ENCODE measurements around the gene OSBPL2.

The OSBPL2 gene

GRCh38 chr20:62262064-62262463 is 23.7 kb downstream of the OSBPL2 start:
- Mint-ChIP-seq H3K4me3 (no peak overlapping the region), H3K9me3 (no peaks in the 10 kb centered on the region), H3K36me3 (peaks cover 30% of the 10 kb centered on the region), H3K4me1 (peaks cover 7% of the 10 kb centered on the region), H3K27me3 (no peaks in the 10 kb centered on the region), H3K27ac (no peak overlapping the region)
- ATAC-seq (ENCODE audit: low read depth) (no peak), DNase-seq (ENCODE audit: low spot score in 2 of 2) (no peak)

- ATAC-seq (ENCODE audit: low read depth) (no peak), DNase-seq (ENCODE audit: low spot score in 2 of 2) (no peak)
- no peaks in the 10 kb centered on the region for H3K27me3 Mint-ChIP-seq
- no peaks in the 10 kb centered on the region for H3K9me3 Mint-ChIP-seq
- no peak overlapping the region for H3K4me3 Mint-ChIP-seq
- peaks cover 4% of the 10 kb centered on the region for H3K4me1 Mint-ChIP-seq
- H3K36me3 Mint-ChIP-seq, result peaks cover 28% of the 10 kb centered on the region
- H3K27ac Mint-ChIP-seq, result no peak overlapping the region
Observed at GRCh38 chr20:62263396-62263795, 25.1 kb downstream of the OSBPL2 start.

- H3K27ac Mint-ChIP-seq, result no peak overlapping the region
Observed at GRCh38 chr20:62265365-62265764, 27.0 kb downstream of the OSBPL2 start.

GRCh38 chr20:62266340-62266739 is 28.0 kb downstream of the OSBPL2 start:
- Mint-ChIP-seq H3K4me3 (no peak overlapping the region), H3K27ac (no peak overlapping the region), H3K27me3 (no peaks in the 10 kb centered on the region), H3K36me3 (peaks cover 31% of the 10 kb centered on the region), H3K4me1 (peaks cover 2% of the 10 kb centered on the region), H3K9me3 (no peaks in the 10 kb centered on the region)
- ATAC-seq (ENCODE audit: low read depth), result no peak
- no peak for DNase-seq (ENCODE audit: low spot score in 2 of 2)

More at GRCh38 chr20:62265365-62265764, 27.0 kb downstream of the OSBPL2 start:
- peaks cover 31% of the 10 kb centered on the region for H3K36me3 Mint-ChIP-seq
- peaks cover 2% of the 10 kb centered on the region for H3K4me1 Mint-ChIP-seq
- H3K27me3 Mint-ChIP-seq, result no peaks in the 10 kb centered on the region
- ATAC-seq (ENCODE audit: low read depth) (no peak), DNase-seq (ENCODE audit: low spot score in 2 of 2) (no peak)
- H3K4me3 Mint-ChIP-seq, result no peak overlapping the region
- no peaks in the 10 kb centered on the region for H3K9me3 Mint-ChIP-seq

GRCh38 chr20:62266851-62267250 is 28.5 kb downstream of the OSBPL2 start:
- H3K9me3 Mint-ChIP-seq, result no peaks in the 10 kb centered on the region
- H3K36me3 Mint-ChIP-seq, result peaks cover 30% of the 10 kb centered on the region
- ATAC-seq (ENCODE audit: low read depth) (no peak), DNase-seq (ENCODE audit: low spot score in 2 of 2) (no peak)
- H3K27ac Mint-ChIP-seq, result no peak overlapping the region
- no peaks in the 10 kb centered on the region for H3K27me3 Mint-ChIP-seq
- H3K4me1 Mint-ChIP-seq, result no peaks in the 10 kb centered on the region
- H3K4me3 Mint-ChIP-seq, result no peak overlapping the region

- Mint-ChIP-seq H3K9me3 (no peaks in the 10 kb centered on the region), H3K36me3 (peaks cover 30% of the 10 kb centered on the region), H3K4me3 (no peak overlapping the region), H3K27ac (no peak overlapping the region), H3K27me3 (no peaks in the 10 kb centered on the region), H3K4me1 (no peaks in the 10 kb centered on the region)
- ATAC-seq (ENCODE audit: low read depth) (no peak), DNase-seq (ENCODE audit: low spot score in 2 of 2) (no peak)
Observed at GRCh38 chr20:62267543-62267942, 29.2 kb downstream of the OSBPL2 start.

- Mint-ChIP-seq H3K27me3 (no peaks in the 10 kb centered on the region), H3K4me3 (no peak overlapping the region), H3K27ac (no peak overlapping the region), H3K36me3 (peaks cover 31% of the 10 kb centered on the region), H3K9me3 (no peaks in the 10 kb centered on the region), H3K4me1 (peaks cover 2% of the 10 kb centered on the region)
- DNase-seq (ENCODE audit: low spot score in 2 of 2) (no peak), ATAC-seq (ENCODE audit: low read depth) (no peak)
Observed at GRCh38 chr20:62268228-62268900, 30.0 kb downstream of the OSBPL2 start.

- no peak overlapping the region for H3K4me3 Mint-ChIP-seq
- H3K9me3 Mint-ChIP-seq, result no peaks in the 10 kb centered on the region
- H3K27ac Mint-ChIP-seq, result no peak overlapping the region
- H3K27me3 Mint-ChIP-seq, result no peaks in the 10 kb centered on the region
- ATAC-seq (ENCODE audit: low read depth) (no peak), DNase-seq (ENCODE audit: low spot score in 2 of 2) (no peak)
- peaks cover 9% of the 10 kb centered on the region for H3K4me1 Mint-ChIP-seq
- peaks cover 35% of the 10 kb centered on the region for H3K36me3 Mint-ChIP-seq
Observed at GRCh38 chr20:62269378-62269777, 31.1 kb downstream of the OSBPL2 start.

- no peak overlapping the region for H3K4me3 Mint-ChIP-seq
- ATAC-seq (ENCODE audit: low read depth), result no peak
- no peaks in the 10 kb centered on the region for H3K9me3 Mint-ChIP-seq
- H3K27ac Mint-ChIP-seq, result no peak overlapping the region
- no peaks in the 10 kb centered on the region for H3K27me3 Mint-ChIP-seq
- DNase-seq (ENCODE audit: low spot score in 2 of 2), result no peak
- peaks cover 32% of the 10 kb centered on the region for H3K36me3 Mint-ChIP-seq
- peaks cover 14% of the 10 kb centered on the region for H3K4me1 Mint-ChIP-seq
Observed at GRCh38 chr20:62269871-62270270, 31.6 kb downstream of the OSBPL2 start.

- Mint-ChIP-seq H3K4me3 (no peak overlapping the region), H3K4me1 (peaks cover 19% of the 10 kb centered on the region), H3K36me3 (peaks cover 21% of the 10 kb centered on the region), H3K27me3 (no peaks in the 10 kb centered on the region), H3K9me3 (no peaks in the 10 kb centered on the region), H3K27ac (no peak overlapping the region)
- DNase-seq (ENCODE audit: low spot score in 2 of 2) (no peak), ATAC-seq (ENCODE audit: low read depth) (no peak)
Observed at GRCh38 chr20:62272200-62272599, 33.9 kb downstream of the OSBPL2 start.

- Mint-ChIP-seq H3K9me3 (no peaks in the 10 kb centered on the region), H3K27me3 (no peaks in the 10 kb centered on the region), H3K27ac (peak overlapping the region; percentile 75), H3K4me3 (no peak overlapping the region), H3K36me3 (peaks cover 23% of the 10 kb centered on the region), H3K4me1 (peaks cover 19% of the 10 kb centered on the region)
- no peak for DNase-seq (ENCODE audit: low spot score in 2 of 2)
- ATAC-seq (ENCODE audit: low read depth), result no peak
Observed at GRCh38 chr20:62273416-62273815, 35.1 kb downstream of the OSBPL2 start.

GRCh38 chr20:62274332-62274950 is 36.1 kb downstream of the OSBPL2 start:
- H3K9me3 Mint-ChIP-seq, result no peaks in the 10 kb centered on the region
- peak overlapping the region; percentile 75 for H3K27ac Mint-ChIP-seq
- ATAC-seq (ENCODE audit: low read depth) (peak; percentile 77), DNase-seq (ENCODE audit: low spot score in 2 of 2) (no peak)
- H3K4me3 Mint-ChIP-seq, result peak overlapping the region; percentile 1
- H3K36me3 Mint-ChIP-seq, result peaks cover 28% of the 10 kb centered on the region
- H3K4me1 Mint-ChIP-seq, result peaks cover 19% of the 10 kb centered on the region
- no peaks in the 10 kb centered on the region for H3K27me3 Mint-ChIP-seq

GRCh38 chr20:62275219-62275618 is 36.9 kb downstream of the OSBPL2 start:
- no peaks in the 10 kb centered on the region for H3K27me3 Mint-ChIP-seq

GRCh38 chr20:62276439-62276838 is 38.1 kb downstream of the OSBPL2 start:
- H3K27ac Mint-ChIP-seq, result no peak overlapping the region
- no peak for DNase-seq (ENCODE audit: low spot score in 2 of 2)
- no peaks in the 10 kb centered on the region for H3K9me3 Mint-ChIP-seq
- H3K4me3 Mint-ChIP-seq, result no peak overlapping the region
- no peak for ATAC-seq (ENCODE audit: low read depth)
- H3K27me3 Mint-ChIP-seq, result no peaks in the 10 kb centered on the region
- peaks cover 19% of the 10 kb centered on the region for H3K4me1 Mint-ChIP-seq
- H3K36me3 Mint-ChIP-seq, result peaks cover 25% of the 10 kb centered on the region

More at GRCh38 chr20:62275219-62275618, 36.9 kb downstream of the OSBPL2 start:
- ATAC-seq (ENCODE audit: low read depth), result peak; percentile 80
- Mint-ChIP-seq H3K36me3 (peaks cover 25% of the 10 kb centered on the region), H3K4me3 (peak overlapping the region; percentile 28), H3K9me3 (no peaks in the 10 kb centered on the region), H3K27ac (peak overlapping the region; percentile 59), H3K4me1 (peaks cover 19% of the 10 kb centered on the region)
- no peak for DNase-seq (ENCODE audit: low spot score in 2 of 2)

- no peak for ATAC-seq (ENCODE audit: low read depth)
- Mint-ChIP-seq H3K36me3 (peaks cover 28% of the 10 kb centered on the region), H3K4me3 (no peak overlapping the region), H3K27ac (no peak overlapping the region), H3K9me3 (no peaks in the 10 kb centered on the region), H3K4me1 (peaks cover 19% of the 10 kb centered on the region), H3K27me3 (no peaks in the 10 kb centered on the region)
- no peak for DNase-seq (ENCODE audit: low spot score in 2 of 2)
Observed at GRCh38 chr20:62277253-62277652, 38.9 kb downstream of the OSBPL2 start.

All from memory B cell (primary cell).